HEK293 (cell line): ENCODE measurements around the gene CAMK2B.
A peak's percentile ranks its signal among the peaks of the same experiment; 100 is the strongest.

Experiments
- CTCF ChIA-PET: fragments of 350-600 bp; formaldehyde crosslinking; extraction: SDS; loops from one replicate; lab custom pipeline; 2021; ENCODE audit warnings: antibody characterized with exemption; lab: Yijun Ruan, JAX
- POLR2A ChIA-PET: fragments of 300-600 bp; formaldehyde crosslinking; extraction: SDS; loops from one replicate; lab custom pipeline; 2020; ENCODE audit warnings: antibody characterized with exemption, inconsistent platforms; lab: Yijun Ruan, JAX
- H3K27ac ChIP-seq: fragments of 200-500 bp; sonication (Bioruptor generic); 2 replicates; pipeline ENCODE4 v1.5.1; 2014; ENCODE audit warnings: low read depth, low read length, control low read depth, inconsistent platforms; ENCODE audit errors: extremely low read depth
- H3K36me3 ChIP-seq, 2 experiments: fragments of 200-500 bp in 1 of 2; sonication (Bioruptor generic) in 1 of 2; 1 replicate in 1 of 2; 2 replicates in 1 of 2; pipeline ENCODE4 v1.5.1; 2014 to 2017; ENCODE audit warnings: inconsistent platforms in 2 of 2, low read length in 2 of 2; ENCODE audit not compliant: control insufficient read depth in 2 of 2, insufficient read depth in 1 of 2
- H3K4me1 ChIP-seq: fragments of 200-500 bp; sonication (Bioruptor generic); 2 replicates; pipeline ENCODE4 v1.5.1; 2014; ENCODE audit warnings: mild to moderate bottlenecking, low read length, inconsistent platforms; ENCODE audit not compliant: control insufficient read depth, insufficient read depth
- H3K4me3 ChIP-seq: 2 replicates; pipeline ENCODE4 v1.5.1; 2011; ENCODE audit warnings: low read depth, mild to moderate bottlenecking, control low read depth, low read length, moderate library complexity
- H3K9me3 ChIP-seq: fragments of 200-500 bp; sonication (Bioruptor generic); 2 replicates; pipeline ENCODE4 v1.5.1; 2014; ENCODE audit warnings: low read depth, low read length, inconsistent platforms; ENCODE audit not compliant: control insufficient read depth, insufficient read depth
- BCL11A ChIP-seq: fragments of 450-650 bp; formaldehyde crosslinking; IDR thresholded peaks from 2 replicates; pipeline ENCODE4 v1.5.1; 2016; ENCODE audit warnings: low read depth, missing biosample characterization, missing genetic modification characterization
- GFI1B ChIP-seq: fragments of 450-650 bp; formaldehyde crosslinking; IDR thresholded peaks from 2 replicates; pipeline ENCODE4 v1.5.1; 2016; ENCODE audit warnings: missing biosample characterization, missing genetic modification characterization
- HOXC10 ChIP-seq: sonication (generic); formaldehyde crosslinking; IDR thresholded peaks from 2 replicates; pipeline ENCODE4 v1.8.1; 2023; ENCODE audit warnings: mild to moderate bottlenecking, missing genetic modification reagents
- MZF1 ChIP-seq: fragments of 450-650 bp; formaldehyde crosslinking; IDR thresholded peaks from 2 replicates; pipeline ENCODE4 v1.5.1; 2017; ENCODE audit warnings: missing biosample characterization, missing genetic modification characterization, borderline replicate concordance
- TRIM28 ChIP-seq: IDR thresholded peaks from 2 replicates; pipeline ENCODE4 v1.6.1; 2011; ENCODE audit warnings: low read length, control low read depth, borderline replicate concordance
- ZBTB17 ChIP-seq: fragments of 450-650 bp; formaldehyde crosslinking; IDR thresholded peaks from 2 replicates; pipeline ENCODE4 v1.5.1; 2016; ENCODE audit warnings: missing biosample characterization, missing genetic modification characterization
- ZBTB21 ChIP-seq: fragments of 450-650 bp; formaldehyde crosslinking; IDR thresholded peaks from 2 replicates; pipeline ENCODE4 v1.5.1; 2017; ENCODE audit warnings: missing biosample characterization, missing genetic modification characterization
- ZNF140 ChIP-seq: fragments of 450-650 bp; formaldehyde crosslinking; IDR thresholded peaks from 2 replicates; pipeline ENCODE4 v1.5.1; 2016; ENCODE audit warnings: missing biosample characterization, missing genetic modification characterization
- ZNF2 ChIP-seq: fragments of 450-650 bp; formaldehyde crosslinking; IDR thresholded peaks from 2 replicates; pipeline ENCODE4 v1.5.1; 2016; ENCODE audit warnings: missing biosample characterization, missing genetic modification characterization
- ZNF302 ChIP-seq: fragments of 450-650 bp; formaldehyde crosslinking; IDR thresholded peaks from 2 replicates; pipeline ENCODE4 v1.5.1; 2016; ENCODE audit warnings: missing biosample characterization, missing genetic modification characterization, low read depth
- ZNF366 ChIP-seq: fragments of 450-650 bp; formaldehyde crosslinking; conservative IDR thresholded peaks from 2 replicates; pipeline ENCODE4 v1.5.1; 2016; ENCODE audit warnings: missing biosample characterization, missing genetic modification characterization
- ZNF514 ChIP-seq: fragments of 450-650 bp; formaldehyde crosslinking; IDR thresholded peaks from 2 replicates; pipeline ENCODE4 v1.5.1; 2016; ENCODE audit warnings: missing biosample characterization, missing genetic modification characterization
- ZNF544 ChIP-seq: fragments of 450-650 bp; formaldehyde crosslinking; IDR thresholded peaks from 2 replicates; pipeline ENCODE4 v1.5.0; 2017; ENCODE audit warnings: missing biosample characterization, missing genetic modification characterization
- ZNF549 ChIP-seq: fragments of 450-650 bp; IDR thresholded peaks from 2 replicates; pipeline ENCODE4 v1.5.1; 2018; ENCODE audit warnings: missing biosample characterization, missing genetic modification characterization, mild to moderate bottlenecking, inconsistent platforms, moderate library complexity
- ZNF600 ChIP-seq: fragments of 450-650 bp; formaldehyde crosslinking; IDR thresholded peaks from 2 replicates; pipeline ENCODE4 v1.5.1; 2016; ENCODE audit warnings: missing biosample characterization, missing genetic modification characterization
- ZNF645 ChIP-seq: fragments of 450-650 bp; formaldehyde crosslinking; IDR thresholded peaks from 2 replicates; pipeline ENCODE4; 2016; ENCODE audit warnings: missing biosample characterization, missing genetic modification characterization
- ZNF664 ChIP-seq: fragments of 450-650 bp; formaldehyde crosslinking; IDR thresholded peaks from 2 replicates; pipeline ENCODE4 v1.5.1; 2016; ENCODE audit warnings: missing biosample characterization, missing genetic modification characterization
- ZNF692 ChIP-seq: fragments of 450-650 bp; formaldehyde crosslinking; IDR thresholded peaks from 2 replicates; pipeline ENCODE4 v1.5.1; 2016; ENCODE audit warnings: missing biosample characterization, missing genetic modification characterization
- ZNF76 ChIP-seq: fragments of 450-650 bp; formaldehyde crosslinking; IDR thresholded peaks from 2 replicates; pipeline ENCODE4; 2016; ENCODE audit warnings: low read depth, missing biosample characterization, missing genetic modification characterization, borderline replicate concordance
- ZNF785 ChIP-seq: fragments of 450-650 bp; formaldehyde crosslinking; IDR thresholded peaks from 2 replicates; pipeline ENCODE4 v1.5.1; 2016; ENCODE audit warnings: missing biosample characterization, missing genetic modification characterization
- TF ChIP-seq, protein P1 (sequence below): fragments of 450-650 bp; formaldehyde crosslinking; IDR thresholded peaks from 2 replicates; pipeline ENCODE4 v1.5.1; 2016; ENCODE audit warnings: missing biosample characterization, missing genetic modification characterization
- TF ChIP-seq, protein P2 (sequence below): fragments of 450-650 bp; formaldehyde crosslinking; IDR thresholded peaks from 2 replicates; pipeline ENCODE4 v1.5.1; 2016; ENCODE audit warnings: missing biosample characterization, missing genetic modification characterization
- TF ChIP-seq, protein P3 (sequence below): fragments of 450-650 bp; formaldehyde crosslinking; IDR thresholded peaks from 2 replicates; pipeline ENCODE4 v1.5.1; 2016; ENCODE audit warnings: missing biosample characterization, missing genetic modification characterization

The CAMK2B gene

DNA sequence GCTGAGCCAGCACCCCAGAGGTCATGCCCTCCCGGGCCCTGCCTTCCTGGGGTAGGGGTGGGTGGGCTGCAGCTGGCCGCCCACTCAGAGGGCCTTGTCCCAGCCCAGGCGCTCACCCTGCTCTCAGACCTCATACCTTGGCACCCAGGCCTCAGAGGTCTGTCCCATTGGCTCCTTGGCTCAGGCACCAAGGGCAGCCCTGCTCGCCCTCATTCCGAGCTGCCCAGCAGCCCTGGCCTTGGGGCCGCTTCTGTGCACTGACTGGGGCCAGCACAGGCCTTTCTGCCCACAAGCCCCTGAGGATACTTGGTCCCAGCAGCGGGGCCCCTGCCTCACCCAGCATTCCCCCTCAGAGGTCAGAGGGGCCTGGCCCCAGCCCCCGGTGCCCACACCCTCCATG, 90.3 kb downstream of the CAMK2B start:
- ChIA-PET POLR2A (no interaction called here), CTCF (interaction anchor here (0.7 to 1.0 kb wide), 2 partner anchors 200 to 243 kb away, joined by 4 to 7 read pairs; no protein-coding TSS in a partner anchor)
- Histone ChIP-seq H3K4me1 (no peaks in the 10 kb centered on the region), H3K27ac (no peak overlapping the region), H3K9me3 (no peaks in the 10 kb centered on the region), H3K4me3 (no peak overlapping the region), H3K36me3 (no peaks in the 10 kb centered on the region)
- TF ChIP-seq ZNF2 (tag by site-specific recombination) (no peak), ZNF302 (tag by site-specific recombination) (no peak), HOXC10 (CRISPR knock-in tag) (no peak), ZNF514 (tag by site-specific recombination) (no peak), ZNF366 (tag by site-specific recombination) (no peak), GFI1B (tag by site-specific recombination) (no peak), TRIM28 (no peak), ZBTB21 (tag by site-specific recombination) (no peak)
- TF ChIP-seq, protein P1, sequence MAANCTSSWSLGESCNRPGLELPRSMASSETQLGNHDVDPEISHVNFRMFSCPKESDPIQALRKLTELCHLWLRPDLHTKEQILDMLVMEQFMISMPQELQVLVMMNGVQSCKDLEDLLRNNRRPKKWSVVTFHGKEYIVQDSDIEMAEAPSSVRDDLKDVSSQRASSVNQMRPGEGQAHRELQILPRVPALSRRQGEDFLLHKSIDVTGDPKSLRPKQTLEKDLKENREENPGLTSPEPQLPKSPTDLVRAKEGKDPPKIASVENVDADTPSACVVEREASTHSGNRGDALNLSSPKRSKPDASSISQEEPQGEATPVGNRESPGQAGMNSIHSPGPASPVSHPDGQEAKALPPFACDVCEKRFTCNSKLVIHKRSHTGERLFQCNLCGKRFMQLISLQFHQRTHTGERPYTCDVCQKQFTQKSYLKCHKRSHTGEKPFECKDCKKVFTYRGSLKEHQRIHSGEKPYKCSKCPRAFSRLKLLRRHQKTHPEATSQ (tag by site-specific recombination): no peak

GRCh38 chr7:44232901-44233715, 92.3 kb downstream of the CAMK2B start:
- no peak overlapping the region for H3K4me3 ChIP-seq
- H3K27ac ChIP-seq: no peak overlapping the region

GRCh38 chr7:44232396-44232795, 93.0 kb downstream of the CAMK2B start:
- Histone ChIP-seq H3K36me3 (no peaks in the 10 kb centered on the region), H3K27ac (no peak overlapping the region), H3K9me3 (no peaks in the 10 kb centered on the region), H3K4me3 (no peak overlapping the region), H3K4me1 (no peaks in the 10 kb centered on the region)
- POLR2A ChIA-PET: no interaction called here
- CTCF ChIA-PET: interaction anchor here (0.9 kb wide), 1 partner anchor 8 kb away, joined by 3 read pairs; no protein-coding TSS in a partner anchor
- TF ChIP-seq ZNF645 (tag by site-specific recombination): no peak
- TF ChIP-seq ZNF664 (tag by site-specific recombination): no peak
- TF ChIP-seq MZF1 (tag by site-specific recombination): no peak
- no peak for TF ChIP-seq ZNF785
- no peak for TF ChIP-seq ZNF549 (tag by site-specific recombination)
- TF ChIP-seq ZBTB17 (tag by site-specific recombination): no peak
- TF ChIP-seq ZNF692 (tag by site-specific recombination): no peak
- no peak for TF ChIP-seq ZNF140 (tag by site-specific recombination)
- no peak for TF ChIP-seq ZNF76 (tag by site-specific recombination)
- TF ChIP-seq, protein P2, sequence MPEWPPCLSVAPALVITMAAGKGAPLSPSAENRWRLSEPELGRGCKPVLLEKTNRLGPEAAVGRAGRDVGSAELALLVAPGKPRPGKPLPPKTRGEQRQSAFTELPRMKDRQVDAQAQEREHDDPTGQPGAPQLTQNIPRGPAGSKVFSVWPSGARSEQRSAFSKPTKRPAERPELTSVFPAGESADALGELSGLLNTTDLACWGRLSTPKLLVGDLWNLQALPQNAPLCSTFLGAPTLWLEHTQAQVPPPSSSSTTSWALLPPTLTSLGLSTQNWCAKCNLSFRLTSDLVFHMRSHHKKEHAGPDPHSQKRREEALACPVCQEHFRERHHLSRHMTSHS (tag by site-specific recombination): no peak
- TF ChIP-seq BCL11A: no peak

More at GRCh38 chr7:44232901-44233715, 92.3 kb downstream of the CAMK2B start:
- CTCF ChIA-PET: no interaction called here
- POLR2A ChIA-PET: no interaction called here
- Histone ChIP-seq H3K36me3 (no peaks in the 10 kb centered on the region), H3K4me1 (no peaks in the 10 kb centered on the region), H3K9me3 (no peaks in the 10 kb centered on the region)
- TF ChIP-seq ZNF600 (tag by site-specific recombination) (peak; percentile 78; the same call in 1 of the 2 replicates), ZNF544 (tag by site-specific recombination) (no peak), ZBTB17 (tag by site-specific recombination) (no peak)
- TF ChIP-seq, protein P3, sequence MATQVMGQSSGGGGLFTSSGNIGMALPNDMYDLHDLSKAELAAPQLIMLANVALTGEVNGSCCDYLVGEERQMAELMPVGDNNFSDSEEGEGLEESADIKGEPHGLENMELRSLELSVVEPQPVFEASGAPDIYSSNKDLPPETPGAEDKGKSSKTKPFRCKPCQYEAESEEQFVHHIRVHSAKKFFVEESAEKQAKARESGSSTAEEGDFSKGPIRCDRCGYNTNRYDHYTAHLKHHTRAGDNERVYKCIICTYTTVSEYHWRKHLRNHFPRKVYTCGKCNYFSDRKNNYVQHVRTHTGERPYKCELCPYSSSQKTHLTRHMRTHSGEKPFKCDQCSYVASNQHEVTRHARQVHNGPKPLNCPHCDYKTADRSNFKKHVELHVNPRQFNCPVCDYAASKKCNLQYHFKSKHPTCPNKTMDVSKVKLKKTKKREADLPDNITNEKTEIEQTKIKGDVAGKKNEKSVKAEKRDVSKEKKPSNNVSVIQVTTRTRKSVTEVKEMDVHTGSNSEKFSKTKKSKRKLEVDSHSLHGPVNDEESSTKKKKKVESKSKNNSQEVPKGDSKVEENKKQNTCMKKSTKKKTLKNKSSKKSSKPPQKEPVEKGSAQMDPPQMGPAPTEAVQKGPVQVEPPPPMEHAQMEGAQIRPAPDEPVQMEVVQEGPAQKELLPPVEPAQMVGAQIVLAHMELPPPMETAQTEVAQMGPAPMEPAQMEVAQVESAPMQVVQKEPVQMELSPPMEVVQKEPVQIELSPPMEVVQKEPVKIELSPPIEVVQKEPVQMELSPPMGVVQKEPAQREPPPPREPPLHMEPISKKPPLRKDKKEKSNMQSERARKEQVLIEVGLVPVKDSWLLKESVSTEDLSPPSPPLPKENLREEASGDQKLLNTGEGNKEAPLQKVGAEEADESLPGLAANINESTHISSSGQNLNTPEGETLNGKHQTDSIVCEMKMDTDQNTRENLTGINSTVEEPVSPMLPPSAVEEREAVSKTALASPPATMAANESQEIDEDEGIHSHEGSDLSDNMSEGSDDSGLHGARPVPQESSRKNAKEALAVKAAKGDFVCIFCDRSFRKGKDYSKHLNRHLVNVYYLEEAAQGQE (tag by site-specific recombination): peak; percentile 61; the same call in 1 of the 2 replicates
